H1 (cell line): ENCODE measurements around the gene ARHGEF38. TPM values are rescaled to one million over a fixed set of nuclear protein-coding genes. Genes with fewer than 3 reads are reported as not detected.

Source experiments
- CTCF ChIA-PET: fragments of 300-600 bp; sonication (Branson Sonifier 250); formaldehyde crosslinking; loops from one replicate; lab custom pipeline; 2021; ENCODE audit not compliant: partially characterized antibody; lab: Charles Lee
- POLR2A ChIA-PET: fragments of 300-600 bp; sonication (Branson Sonifier 250); formaldehyde crosslinking; loops from one replicate; lab custom pipeline; 2021; ENCODE audit warnings: inconsistent platforms; ENCODE audit not compliant: partially characterized antibody; lab: Charles Lee
- DNase-seq, 2 experiments: peaks; one replicate each; pipeline versions ENCODE4 v3.0.0 to v3.0.0-alpha.2; 2010 to 2022; ENCODE audit warnings: low spot score in 2 of 2, low read depth in 1 of 2, mixed read lengths in 1 of 2
- FAIRE-seq: peaks from 2 replicates; lab custom pipeline; 2011; peaks lifted over from hg19 to GRCh38; lab: Jason Lieb, UNC
- H2AFZ ChIP-seq: 2 replicates; pipeline ENCODE4 v1.8.1; 2012; ENCODE audit warnings: low read length, inconsistent platforms
- H2AK5ac ChIP-seq: 2 replicates; pipeline ENCODE4 v1.6.1; 2013; ENCODE audit warnings: low read depth, low read length
- H2BK120ac ChIP-seq: replicated peaks from 2 replicates; pipeline ENCODE3; 2013; ENCODE audit warnings: low read depth, low read length, inconsistent platforms
- H2BK12ac ChIP-seq: 2 replicates; pipeline ENCODE4 v1.6.1; 2013; ENCODE audit warnings: low read depth, low read length
- H2BK15ac ChIP-seq: 2 replicates; pipeline ENCODE4 v1.6.1; 2013; ENCODE audit warnings: low read length
- H2BK20ac ChIP-seq: 2 replicates; pipeline ENCODE4 v1.6.1; 2013; ENCODE audit warnings: low read length
- H2BK5ac ChIP-seq: 2 replicates; pipeline ENCODE4 v1.6.1; 2013; ENCODE audit warnings: low read depth, low read length
- H3K14ac ChIP-seq: 2 replicates; pipeline ENCODE4 v1.6.1; 2013; ENCODE audit warnings: inconsistent platforms; ENCODE audit not compliant: insufficient read length
- H3K18ac ChIP-seq: 2 replicates; pipeline ENCODE4 v1.6.1; 2013; ENCODE audit warnings: low read length; ENCODE audit errors: extremely low read depth
- H3K23ac ChIP-seq: 2 replicates; pipeline ENCODE4 v1.6.1; 2013; ENCODE audit warnings: inconsistent platforms; ENCODE audit not compliant: insufficient read length
- H3K23me2 ChIP-seq: 2 replicates; pipeline ENCODE4 v1.6.1; 2013; ENCODE audit warnings: low read depth, low read length
- H3K27ac ChIP-seq: 2 replicates; pipeline ENCODE4 v1.6.1; 2011; ENCODE audit warnings: low read depth, low read length, inconsistent platforms
- H3K27me3 ChIP-seq, 4 experiments: replicated peaks in 1 of 4; 1 replicate in 1 of 4; 2 replicates in 3 of 4; pipeline versions ENCODE4 v1.6.1 to v1.8.1; 2011 to 2013; ENCODE audit warnings: low read length in 3 of 4, mild to moderate bottlenecking in 3 of 4, inconsistent platforms in 2 of 4, mixed read lengths in 2 of 4, moderate library complexity in 1 of 4; ENCODE audit not compliant: control insufficient read depth in 3 of 4, insufficient read depth in 3 of 4; ENCODE audit errors: extremely low read depth in 1 of 4
- H3K36me3 ChIP-seq, 4 experiments: 2 replicates each; pipeline versions ENCODE4 v1.6.1 to v1.8.1; 2011 to 2013; ENCODE audit warnings: mild to moderate bottlenecking in 4 of 4, low read length in 3 of 4, moderate library complexity in 2 of 4, control low read depth in 1 of 4, inconsistent platforms in 1 of 4; ENCODE audit not compliant: insufficient read depth in 4 of 4, control insufficient read depth in 2 of 4
- H3K4ac ChIP-seq: replicated peaks from 2 replicates; pipeline ENCODE3; 2013; ENCODE audit warnings: low read length, low read depth, mixed read lengths, inconsistent platforms; ENCODE audit not compliant: insufficient read length
- H3K4me1 ChIP-seq, 4 experiments: replicated peaks in 1 of 4; 1 replicate in 1 of 4; 2 replicates in 3 of 4; pipeline versions ENCODE4 v1.6.1 to v1.8.1; 2011 to 2013; ENCODE audit warnings: low read length in 3 of 4, inconsistent platforms in 2 of 4, mixed read lengths in 1 of 4; ENCODE audit not compliant: insufficient read depth in 4 of 4, control insufficient read depth in 3 of 4
- H3K4me2 ChIP-seq, 2 experiments: 2 replicates each; pipeline versions ENCODE4 v1.6.1 to v1.8.1; 2011 to 2013; ENCODE audit warnings: low read depth in 2 of 2, low read length in 2 of 2, control low read depth in 1 of 2, inconsistent platforms in 1 of 2, mild to moderate bottlenecking in 1 of 2; ENCODE audit not compliant: insufficient read depth in 1 of 2
- H3K4me3 ChIP-seq, 4 experiments: fragments of 200-600, 300-600 bp in 1 of 4; sonication (generic), shearing (Covaris generic), sonication (Bioruptor Twin) in 1 of 4; 2 replicates each; pipeline versions ENCODE4 v1.5.1 to v1.8.1; 2011 to 2016; ENCODE audit warnings: low read length in 4 of 4, low read depth in 3 of 4, control low read depth in 2 of 4, inconsistent platforms in 2 of 4, mild to moderate bottlenecking in 2 of 4, mixed read lengths in 1 of 4, moderate library complexity in 1 of 4; ENCODE audit not compliant: insufficient read depth in 2 of 4; ENCODE audit errors: extremely low read depth in 1 of 4
- H3K56ac ChIP-seq: replicated peaks from 2 replicates; pipeline ENCODE3; 2013; ENCODE audit warnings: low read depth, mild to moderate bottlenecking, mixed read lengths, low read length, inconsistent platforms; ENCODE audit not compliant: insufficient read length
- H3K79me1 ChIP-seq: 2 replicates; pipeline ENCODE4 v1.6.1; 2013; ENCODE audit warnings: low read depth, low read length, control low read depth
- H3K79me2 ChIP-seq, 2 experiments: 2 replicates each; pipeline versions ENCODE4 v1.6.1 to v1.8.1; 2012 to 2013; ENCODE audit warnings: low read length in 2 of 2, mild to moderate bottlenecking in 2 of 2, inconsistent platforms in 1 of 2; ENCODE audit not compliant: insufficient read depth in 2 of 2, control insufficient read depth in 1 of 2
- H3K9ac ChIP-seq, 4 experiments: replicated peaks in 1 of 4; 1 replicate in 1 of 4; 2 replicates in 3 of 4; pipeline versions ENCODE4 v1.6.1 to v1.8.1; 2011 to 2013; ENCODE audit warnings: low read depth in 3 of 4, low read length in 3 of 4, control low read depth in 2 of 4, mild to moderate bottlenecking in 2 of 4, moderate library complexity in 2 of 4, inconsistent platforms in 1 of 4; ENCODE audit errors: extremely low read depth in 1 of 4
- H3K9me3 ChIP-seq, 2 experiments: 2 replicates each; pipeline versions ENCODE4 v1.6.1 to v1.8.1; 2012 to 2013; ENCODE audit warnings: mild to moderate bottlenecking in 2 of 2, moderate library complexity in 2 of 2, control low read depth in 1 of 2, inconsistent platforms in 1 of 2, low read depth in 1 of 2, low read length in 1 of 2, mixed read lengths in 1 of 2; ENCODE audit not compliant: insufficient read depth in 2 of 2
- H4K20me1 ChIP-seq, 2 experiments: replicated peaks in 1 of 2; 2 replicates each; pipeline versions ENCODE3 to v1.8.1; 2011 to 2013; ENCODE audit warnings: inconsistent platforms in 2 of 2, low read length in 2 of 2, mild to moderate bottlenecking in 1 of 2; ENCODE audit not compliant: insufficient read depth in 2 of 2, control insufficient read depth in 1 of 2
- H4K5ac ChIP-seq: 2 replicates; pipeline ENCODE4 v1.6.1; 2013; ENCODE audit warnings: low read length, low read depth, mixed read lengths, inconsistent platforms; ENCODE audit not compliant: insufficient read length
- H4K8ac ChIP-seq: 2 replicates; pipeline ENCODE4 v1.8.0; 2013; ENCODE audit warnings: mild to moderate bottlenecking, moderate library complexity, low read length, inconsistent platforms; ENCODE audit not compliant: insufficient read depth; ENCODE audit errors: extremely low read depth
- H4K91ac ChIP-seq: replicated peaks from 2 replicates; pipeline ENCODE3; 2013; ENCODE audit warnings: low read length, mixed read lengths, inconsistent platforms; ENCODE audit not compliant: insufficient read length
- KDM5A ChIP-seq: fragments of 200-600 bp; IDR thresholded peaks from 2 replicates; pipeline ENCODE4 v1.7.1; 2012; ENCODE audit warnings: mild to moderate bottlenecking, low read length, inconsistent platforms, mixed read lengths
- WGBS, 2 experiments: shearing (Covaris generic) in 1 of 2; methylation state at CpG; one replicate each; pipeline versions ENCODE4 v1.1.6 to v1.1.7; 2013 to 2015; ENCODE audit warnings: low lambda C conversion rate in 2 of 2, mixed read lengths in 2 of 2, inconsistent platforms in 1 of 2, low coverage in 1 of 2, missing lambda C conversion rate in 1 of 2; ENCODE audit not compliant: insufficient replicate concordance in 2 of 2, insufficient coverage in 1 of 2, insufficient read length in 1 of 2; ENCODE audit errors: extremely low coverage in 1 of 2, missing lambda C conversion rate in 1 of 2; 5-methylcytosine and 5-hydroxymethylcytosine counted together
- polyA plus RNA-seq, 7 experiments: library from polyadenylated mRNA; depleted of rRNA in 3 of 7; stranded (reverse) in 5 of 7; unstranded in 2 of 7; fragments of >200 nt in 5 of 7; fragments of 200-250 nt in 2 of 7; gene quantifications; 1 replicate in 5 of 7; 2 replicates in 1 of 7; 4 replicates in 1 of 7; pipeline versions ENCODE4 v1.2.1 to v1.2.3, GENCODE V29; 2011 to 2013; ENCODE audit warnings: missing spikeins in 2 of 7, mixed read lengths in 2 of 7
- total RNA-seq: library from RNA; stranded (reverse); fragmentation: NEBNext Ultra II Directional; extraction: Animal tissue kit (Norgen Biotek cat#: 25700); gene quantifications from 2 replicates; pipeline ENCODE4 v1.2.1, GENCODE V29; 2021

ARHGEF38 gene
- total and polyA plus RNA-seq, 2 of the 8 experiments (the other 6 are each of a cell fraction or from before 2014, with no cell fraction given) = not detected

- Histone ChIP-seq H3K14ac (no peak overlapping the region), H3K56ac (no peak overlapping the region), H4K20me1 (no peaks in the 10 kb centered on the region), H2AK5ac (no peak overlapping the region), H3K9me3 (no peaks in the 10 kb centered on the region), H2BK12ac (no peak overlapping the region), H3K4ac (no peak overlapping the region), H3K4me3 (no peak overlapping the region), H3K27me3 (no peaks in the 10 kb centered on the region), H3K79me1 (no peaks in the 10 kb centered on the region), H3K79me2 (no peaks in the 10 kb centered on the region), H2BK20ac (no peak overlapping the region), H2BK5ac (no peak overlapping the region), H3K23me2 (no peaks in the 10 kb centered on the region), H3K36me3 (no peaks in the 10 kb centered on the region), H4K5ac (no peak overlapping the region), H4K8ac (no peak overlapping the region), H4K91ac (no peak overlapping the region), H3K9ac (no peak overlapping the region), H3K4me2 (no peak overlapping the region), H2BK120ac (no peak overlapping the region), H2BK15ac (no peak overlapping the region), H2AFZ (no peak overlapping the region), H3K4me1 (0 out of 7 replicates have a peak, but pooled peaks cover 0 to 4% (median 0%) of the 10 kb centered on the region in 4 experiments), H3K27ac (no peak overlapping the region), H3K23ac (no peak overlapping the region), H3K18ac (no peak overlapping the region)
- ChIA-PET POLR2A (no interaction called here), CTCF (interaction anchor here (0.8 to 1.8 kb wide), 5 partner anchors 16 to 80 kb away, joined by 3 to 7 read pairs (median 4); no protein-coding TSS in a partner anchor)
- DNase-seq = no peak
- no peak for FAIRE-seq
- WGBS, 2 experiments = 78% methylated on average over 2 of the region's 2 CpGs; no CpG with 5 or more reads in 1 of the 2 experiments
- no peak for TF ChIP-seq KDM5A
Measured at GRCh38 chr4:105587841-105588240, 35.4 kb downstream of the ARHGEF38 start.
